CD4-positive, alpha-beta T cell treated with Interleukin-15 for 4 hours (primary cell): ENCODE results near the gene DNAJC13.

Experiments used
- DNase-seq: peaks from one replicate; pipeline ENCODE4 v3.0.0-alpha.2; 2020; ENCODE audit warnings: low spot score

Gene DNAJC13

GRCh38 chr3:132406587-132406986 is 10.7 kb upstream of the DNAJC13 start:
- no peak for DNase-seq

- DNase-seq = no peak
Measured at GRCh38 chr3:132407025-132407424, 10.3 kb upstream of the DNAJC13 start.

- no peak for DNase-seq
Measured at GRCh38 chr3:132414841-132415240, 2.5 kb upstream of the DNAJC13 start.

GRCh38 chr3:132416161-132416560 is 1.1 kb upstream of the DNAJC13 start:
- no peak for DNase-seq

- DNase-seq = peak; percentile 32
Measured at GRCh38 chr3:132417695-132418411, 551 bp downstream of the DNAJC13 start.

GRCh38 chr3:132418916-132419315 is 1.6 kb downstream of the DNAJC13 start:
- DNase-seq = no peak

- no peak for DNase-seq
Measured at GRCh38 chr3:132421832-132422231, 4.5 kb downstream of the DNAJC13 start.

- DNase-seq = no peak
Measured at GRCh38 chr3:132422531-132422930, 5.2 kb downstream of the DNAJC13 start.

- DNase-seq = peak; percentile 33
Measured at GRCh38 chr3:132432639-132433038, 15.3 kb downstream of the DNAJC13 start.

GRCh38 chr3:132433121-132433520 is 15.8 kb downstream of the DNAJC13 start:
- no peak for DNase-seq

- no peak for DNase-seq
Measured at GRCh38 chr3:132435224-132435910, 18.1 kb downstream of the DNAJC13 start.

GRCh38 chr3:132435911-132436425 is 18.7 kb downstream of the DNAJC13 start:
- DNase-seq = no peak

GRCh38 chr3:132443421-132443820 is 26.1 kb downstream of the DNAJC13 start:
- DNase-seq = no peak

- no peak for DNase-seq
Measured at GRCh38 chr3:132444383-132444782, 27.1 kb downstream of the DNAJC13 start.

GRCh38 chr3:132445817-132446216 is 28.5 kb downstream of the DNAJC13 start:
- no peak for DNase-seq

GRCh38 chr3:132448216-132448961 is 31.1 kb downstream of the DNAJC13 start:
- DNase-seq = no peak

- no peak for DNase-seq
Measured at GRCh38 chr3:132456136-132456535, 38.8 kb downstream of the DNAJC13 start.

- DNase-seq = no peak
Measured at GRCh38 chr3:132456571-132456970, 39.3 kb downstream of the DNAJC13 start.

- no peak for DNase-seq
Measured at GRCh38 chr3:132457286-132457685, 40.0 kb downstream of the DNAJC13 start.

- DNase-seq = no peak
Measured at GRCh38 chr3:132459551-132459950, 42.2 kb downstream of the DNAJC13 start.

GRCh38 chr3:132461544-132461943 is 44.2 kb downstream of the DNAJC13 start:
- DNase-seq = no peak

GRCh38 chr3:132464066-132464465 is 46.8 kb downstream of the DNAJC13 start:
- DNase-seq = no peak

- no peak for DNase-seq
Measured at GRCh38 chr3:132469326-132469725, 52.0 kb downstream of the DNAJC13 start.
